HG03280 (cell line): ENCODE data around the gene TVP23A.
A peak's percentile ranks its signal among the peaks of the same experiment; 100 is the strongest.
"Not testable (repeated sequence)": the region's sequence is repeated elsewhere in the genome, so short reads cannot be mapped to it uniquely, and the experiment has no call there.

Experiments
- ATAC-seq: cut with Tn5 transposase; IDR thresholded peaks from one replicate; pipeline ENCODE4 v1.9.1; 2021; ENCODE audit warnings: mild to moderate bottlenecking, moderate library complexity; ENCODE audit not compliant: unreplicated experiment

Gene TVP23A

DNA sequence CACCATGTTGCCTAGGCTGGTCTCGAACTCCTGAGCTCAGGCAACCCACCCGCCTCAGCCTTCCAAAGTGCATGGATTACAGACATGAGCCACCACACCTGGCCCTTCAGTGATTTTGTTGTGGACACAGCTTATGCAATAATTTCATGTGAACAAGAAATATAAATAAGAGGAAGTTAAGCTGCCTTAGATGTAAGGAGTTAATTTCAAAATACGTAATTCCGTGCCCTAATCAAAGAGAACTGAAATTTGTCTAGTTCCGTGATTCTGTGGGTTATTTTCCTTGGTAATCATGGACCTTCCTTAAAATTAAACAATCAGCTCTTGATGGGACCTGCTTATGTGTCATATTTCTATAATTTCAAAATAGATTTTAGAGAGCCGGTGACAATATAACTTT, 11.9 kb downstream of the TVP23A start:
- no peak for ATAC-seq

DNA sequence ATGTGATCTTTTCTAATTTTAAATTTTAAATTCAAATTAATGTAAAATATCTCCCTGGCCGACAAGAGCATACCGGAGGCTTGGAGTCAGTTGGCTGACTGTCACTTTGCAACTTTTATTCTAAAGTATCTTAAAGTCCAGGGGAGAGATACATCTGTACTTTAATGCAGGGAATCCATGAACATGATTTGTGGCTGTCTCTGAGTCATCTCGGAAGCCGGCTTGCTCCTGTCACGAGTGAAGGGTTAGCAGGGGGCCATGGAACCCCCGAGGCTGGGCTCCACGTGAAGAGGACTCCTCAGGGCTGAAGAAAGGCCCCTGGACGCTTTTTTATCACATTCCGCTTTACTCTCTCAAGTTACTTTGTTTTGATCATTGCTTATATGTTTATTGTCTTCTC, 13.3 kb downstream of the TVP23A start:
- no peak for ATAC-seq

DNA sequence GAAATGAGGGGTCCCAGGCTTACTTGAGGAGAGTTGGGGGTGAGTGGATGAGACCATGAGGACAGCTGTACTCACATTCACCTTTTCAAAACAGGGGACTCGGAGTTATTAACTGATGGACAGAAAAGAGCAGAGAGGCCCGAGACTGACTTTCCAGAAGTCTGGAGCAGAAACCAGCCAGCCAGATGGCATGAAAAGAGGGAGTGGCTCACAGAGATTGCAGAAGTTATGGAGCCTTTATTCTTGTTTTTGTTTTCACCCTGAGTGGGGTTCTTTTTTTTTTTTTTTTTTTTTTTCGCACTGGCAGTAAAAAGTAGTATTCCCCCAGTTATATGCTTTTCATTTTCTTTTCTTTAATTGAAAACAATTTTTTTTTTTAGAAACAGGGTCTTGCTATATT, 18.9 kb downstream of the TVP23A start:
- ATAC-seq, result no peak

DNA sequence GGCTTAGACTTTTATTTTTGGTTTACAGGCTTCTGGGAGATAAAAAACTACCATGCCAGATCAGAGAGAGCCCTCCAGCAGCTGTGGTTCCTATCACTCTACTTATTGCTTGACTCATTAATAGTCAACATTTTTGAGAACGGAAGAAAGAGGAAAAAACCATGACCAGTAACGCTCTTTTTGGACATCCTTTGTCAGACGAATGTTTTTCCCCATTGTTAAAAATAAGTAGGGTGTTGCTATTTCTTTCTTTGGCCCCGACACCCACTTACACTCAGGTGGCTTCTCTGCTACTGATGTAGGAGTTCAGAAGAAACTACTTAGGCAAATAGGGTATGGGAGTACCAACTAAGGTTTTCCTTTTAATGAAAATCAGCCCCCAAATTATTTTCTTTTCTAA, 27.5 kb downstream of the TVP23A start:
- ATAC-seq, result no peak

DNA sequence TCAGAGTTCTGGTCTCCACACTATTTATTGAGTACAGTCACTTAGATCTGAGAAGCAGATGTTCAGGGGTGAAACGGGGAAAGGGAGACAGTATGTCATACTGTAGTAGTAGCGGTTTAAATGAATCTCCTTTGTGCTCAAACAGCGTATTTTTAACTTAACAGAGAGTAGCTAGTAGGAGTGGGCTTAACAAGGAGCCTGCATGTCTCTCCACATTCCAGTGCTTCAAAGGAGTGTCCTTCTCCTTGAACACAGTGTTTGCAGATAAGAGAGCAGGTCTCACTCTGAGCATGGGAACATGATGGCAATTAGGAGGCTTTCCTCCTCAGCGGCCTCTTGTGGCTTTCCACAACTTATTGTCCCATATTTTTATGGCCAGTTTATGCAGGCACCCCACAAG, 30.0 kb downstream of the TVP23A start:
- ATAC-seq, result not testable (repeated sequence)

DNA sequence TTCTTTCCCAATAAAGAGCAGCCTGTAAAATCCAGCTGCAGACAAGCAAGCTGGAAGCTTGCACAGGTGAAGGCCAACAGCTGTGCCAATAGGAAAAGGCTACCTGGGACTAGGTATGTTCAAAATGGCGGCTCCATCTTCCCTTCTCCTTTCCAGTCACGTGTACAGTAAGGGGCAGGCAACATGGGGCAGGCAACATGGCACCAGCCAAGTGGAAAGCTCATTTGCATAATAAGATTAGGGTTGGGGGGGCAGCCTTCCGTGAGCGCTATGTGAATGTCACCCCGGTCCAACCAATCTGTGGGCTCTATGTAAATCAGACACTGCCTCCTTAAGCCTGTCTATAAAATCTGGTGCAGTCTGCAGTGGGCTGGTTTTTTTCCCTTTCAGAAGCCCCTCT, 31.3 kb downstream of the TVP23A start:
- no peak for ATAC-seq

DNA sequence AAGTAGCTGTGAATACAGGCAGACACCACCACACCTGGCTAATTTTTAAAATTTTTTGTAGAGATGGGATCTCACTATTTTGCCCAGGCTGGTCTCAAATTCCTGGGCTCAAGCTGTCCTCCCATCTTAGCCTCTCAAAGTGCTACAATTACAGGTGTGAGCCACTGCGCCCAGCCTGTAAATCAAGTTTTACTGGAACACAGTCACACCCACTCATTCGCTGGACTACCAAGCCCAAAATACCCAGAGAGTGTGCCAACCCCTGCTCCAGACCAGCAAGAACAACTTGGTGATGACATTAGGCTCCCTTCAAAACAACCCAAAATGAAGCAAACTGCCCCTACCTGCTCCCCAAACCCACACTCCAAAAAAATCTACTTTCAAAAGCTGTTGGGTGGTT, 36.0 kb downstream of the TVP23A start:
- no peak for ATAC-seq

DNA sequence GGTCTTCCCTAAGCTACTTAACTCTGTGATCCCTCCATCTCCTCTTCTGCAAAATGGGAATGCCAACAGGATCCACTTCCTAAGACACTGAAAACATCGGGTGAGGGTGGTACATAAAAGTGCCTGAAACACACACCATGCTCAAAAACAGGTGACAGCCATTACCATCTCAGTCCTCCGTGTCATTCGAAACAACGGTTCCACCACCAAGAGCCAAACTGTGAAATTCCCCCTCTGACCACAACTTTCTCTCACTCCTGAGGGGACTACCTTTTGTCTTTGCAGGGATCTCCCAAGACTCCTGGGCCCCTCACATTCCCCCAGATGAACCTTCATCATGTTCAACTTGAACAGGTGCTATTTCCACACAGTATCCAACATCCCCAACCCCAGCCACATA, 38.0 kb downstream of the TVP23A start:
- no peak for ATAC-seq

DNA sequence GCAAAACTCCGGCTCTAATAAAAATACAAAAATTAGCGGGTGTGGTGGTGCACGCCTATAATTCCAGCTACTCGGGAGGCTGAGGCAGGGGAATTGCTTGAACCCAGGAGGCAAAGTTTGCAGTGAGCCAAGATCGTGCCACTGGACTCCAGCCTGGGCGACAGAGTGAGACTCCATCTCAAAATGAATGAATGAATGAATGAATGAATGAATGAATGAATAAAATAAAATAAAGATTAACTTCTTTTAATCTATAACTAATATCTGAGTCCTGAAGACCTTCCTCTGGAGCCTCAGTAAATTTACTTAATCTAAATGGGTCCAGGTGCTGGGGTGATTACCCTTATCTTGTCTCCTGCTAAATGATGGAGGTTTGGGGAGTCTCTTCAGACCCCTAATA, 38.7 kb downstream of the TVP23A start:
- ATAC-seq, result not testable (repeated sequence)

DNA sequence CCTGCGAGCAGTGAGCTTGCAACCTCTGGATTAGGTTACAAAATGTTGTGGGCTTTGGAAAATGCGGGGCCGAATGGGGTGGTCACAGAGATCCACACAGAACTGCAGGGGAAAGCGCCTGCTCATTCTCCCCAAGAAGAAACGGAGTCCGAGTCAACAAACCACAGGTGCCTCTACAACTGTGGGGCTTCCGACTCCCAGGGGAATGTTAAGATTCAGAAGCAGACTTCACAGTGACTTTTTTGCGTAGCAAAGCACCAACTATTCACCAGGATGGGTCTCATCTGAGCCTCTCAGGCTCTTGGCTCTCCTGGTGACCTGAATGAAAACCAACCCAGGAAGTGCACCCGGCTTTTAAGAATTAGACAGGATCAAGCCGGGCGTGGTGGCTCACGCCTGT, 41.2 kb downstream of the TVP23A start:
- no peak for ATAC-seq

DNA sequence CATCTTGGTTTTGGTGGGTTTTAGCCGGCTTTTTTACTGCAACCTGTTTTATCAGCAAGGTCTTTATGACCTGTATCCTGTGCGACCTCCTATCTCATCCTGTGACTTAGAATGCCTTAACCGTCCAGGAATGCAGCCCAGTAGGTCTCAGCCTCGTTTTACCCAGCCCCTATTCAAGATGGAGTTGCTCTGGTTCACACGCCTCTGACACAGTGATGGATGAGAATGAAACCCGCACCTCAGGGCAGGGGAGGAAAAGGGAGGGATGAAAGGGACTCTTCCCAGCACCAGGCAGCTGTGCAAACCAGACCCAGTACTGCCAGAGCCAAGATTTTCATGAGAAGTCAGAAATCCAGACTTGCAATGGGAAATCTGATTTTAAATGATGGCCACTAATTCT, 41.7 kb downstream of the TVP23A start:
- ATAC-seq, result not testable (repeated sequence)

DNA sequence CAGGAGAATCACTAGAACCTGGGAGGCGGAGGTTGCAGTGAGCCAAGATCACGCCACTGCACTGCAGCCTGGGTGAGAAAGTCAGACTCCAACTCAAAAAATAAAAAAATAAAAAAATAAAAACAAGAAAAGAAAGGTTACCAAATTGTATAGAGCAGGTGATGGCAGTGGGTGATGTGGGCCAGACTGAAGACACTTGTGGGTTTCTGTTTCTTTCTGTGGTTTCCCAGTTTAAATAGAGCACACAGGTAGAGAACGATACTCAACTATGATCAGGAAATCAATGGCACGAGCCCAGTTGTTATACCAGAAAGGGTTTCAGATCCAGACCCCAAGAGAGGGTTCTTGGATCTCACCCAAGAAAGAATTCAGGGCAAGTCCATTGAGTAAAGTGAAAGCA, 42.3 kb downstream of the TVP23A start:
- ATAC-seq, result peak; percentile 76

DNA sequence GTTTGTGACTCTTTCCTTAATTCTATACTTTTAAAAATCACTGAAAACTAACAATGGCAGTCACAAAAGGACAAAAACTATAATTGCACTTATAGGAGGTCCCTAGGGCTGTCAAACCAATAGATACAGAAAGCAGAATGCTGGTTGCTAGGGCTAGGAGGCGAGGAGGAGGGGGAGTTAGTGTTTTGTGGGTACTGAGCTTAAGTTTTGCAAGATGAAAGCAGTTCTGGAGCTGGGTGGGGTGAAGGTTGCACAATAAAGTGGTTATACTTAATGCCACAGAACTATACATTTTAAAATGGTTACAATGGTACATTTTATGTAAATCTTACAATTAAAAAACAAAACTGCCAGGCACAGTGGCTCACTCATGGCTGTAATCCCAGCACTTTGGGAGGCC, 47.7 kb downstream of the TVP23A start:
- no peak for ATAC-seq

DNA sequence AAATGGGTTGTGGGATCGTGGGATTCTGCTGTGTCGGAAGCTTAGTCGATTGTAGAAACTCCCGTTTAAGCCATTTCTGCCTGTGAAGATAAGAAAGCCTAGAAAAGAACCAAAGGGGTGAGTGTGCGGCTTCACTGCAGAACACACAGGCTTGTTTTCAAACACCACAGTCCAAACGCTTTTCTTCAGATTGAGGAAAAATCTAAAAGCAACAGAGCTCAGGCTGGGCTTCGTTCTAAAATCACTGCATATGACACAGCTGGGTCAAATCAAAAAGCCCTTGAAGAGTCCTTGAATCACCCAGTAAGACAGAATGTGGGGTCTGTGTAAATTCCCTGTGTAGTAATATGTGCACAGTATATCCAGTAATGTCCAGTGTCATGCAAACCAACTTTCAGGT, 49.2 kb downstream of the TVP23A start:
- ATAC-seq, result no peak

DNA sequence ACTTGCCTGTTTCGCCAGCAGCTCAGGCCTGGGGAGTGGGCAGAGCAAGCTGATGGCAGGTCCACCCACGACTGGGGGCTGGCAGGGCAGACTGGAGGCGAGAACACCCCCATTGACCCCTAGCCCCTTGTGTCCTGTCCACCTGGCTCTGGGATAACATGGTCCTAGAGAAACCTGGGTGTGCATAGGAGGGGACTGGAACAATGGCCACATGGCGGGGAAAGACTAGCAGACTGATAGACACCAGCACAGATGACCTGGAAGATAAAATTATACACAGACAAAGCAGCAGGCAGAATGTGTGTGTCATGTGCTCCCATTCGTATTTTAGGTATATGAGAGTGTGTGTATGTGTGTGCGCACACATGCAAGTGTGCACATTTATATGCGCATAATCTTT, 51.5 kb downstream of the TVP23A start:
- ATAC-seq, result no peak

DNA sequence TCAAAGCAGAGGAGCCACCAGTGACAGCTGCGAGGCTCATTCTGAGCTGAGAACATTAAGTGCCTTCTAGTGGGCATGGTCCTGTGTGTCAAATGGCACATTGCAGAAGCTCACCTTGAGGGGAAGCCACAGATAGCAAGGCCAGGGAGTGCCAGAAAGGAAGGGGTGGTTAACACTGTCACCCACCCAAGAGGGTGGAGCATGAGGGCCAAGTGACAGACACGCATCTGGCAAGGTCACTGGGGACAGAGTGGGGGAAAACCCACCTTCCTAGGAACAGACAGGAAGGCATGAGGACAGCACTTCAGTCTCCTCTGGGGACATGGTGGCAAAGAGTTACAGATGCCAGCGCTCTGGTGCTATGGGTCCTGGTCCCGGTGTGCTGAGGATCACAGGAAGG, 52.8 kb downstream of the TVP23A start:
- no peak for ATAC-seq

DNA sequence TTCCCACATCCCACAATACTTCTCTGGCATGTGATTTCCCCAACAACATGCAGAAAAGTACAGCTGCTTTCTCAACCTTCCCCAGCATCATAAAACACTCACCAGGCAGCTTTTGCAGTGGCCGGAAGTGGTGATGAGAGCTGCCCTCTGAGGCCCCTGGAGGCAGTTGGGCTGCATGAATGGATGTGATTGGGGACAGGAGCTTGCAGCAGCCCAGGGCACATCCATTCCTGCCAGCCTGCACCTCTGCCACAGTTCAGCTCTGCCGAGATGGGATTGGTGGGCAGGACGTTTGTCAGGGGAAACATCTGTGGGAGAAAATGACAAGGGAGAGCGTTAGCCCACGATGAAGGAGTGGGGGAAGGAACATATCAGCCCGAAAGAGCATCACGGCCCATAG, 55.1 kb downstream of the TVP23A start:
- no peak for ATAC-seq

DNA sequence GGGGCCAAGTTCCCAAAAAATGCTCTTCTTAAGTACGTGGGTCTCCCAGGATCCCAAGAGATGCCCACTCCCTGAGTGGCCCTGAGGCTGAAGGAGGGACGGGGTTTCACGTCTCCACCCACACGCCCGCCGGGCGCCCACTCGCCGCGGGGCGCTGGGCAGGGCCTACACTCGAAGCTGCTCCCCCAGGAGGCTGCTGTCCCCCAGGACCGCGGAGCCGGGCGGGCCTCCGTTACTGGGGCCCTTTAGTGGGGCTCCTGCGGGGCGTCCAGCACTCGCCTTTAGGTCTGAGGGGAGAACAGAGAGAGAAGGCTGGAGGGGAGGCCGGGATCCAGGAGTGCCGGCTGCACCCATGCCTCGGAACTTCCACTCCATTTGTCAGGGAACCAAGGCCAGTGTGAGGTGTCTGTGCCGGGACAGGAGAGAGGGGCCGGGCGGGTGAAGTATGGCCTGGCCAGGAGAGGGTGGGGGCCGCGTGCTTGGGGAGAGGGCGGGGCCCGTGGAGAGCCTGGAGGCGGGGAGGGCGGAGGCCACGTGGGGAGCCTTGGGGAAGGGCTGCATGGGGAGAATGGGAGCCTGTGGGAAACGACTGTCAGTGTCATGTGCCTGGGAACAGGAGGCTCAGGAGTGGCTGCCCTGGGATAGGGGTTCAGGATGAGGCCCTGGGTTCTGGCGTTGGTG, 56.1 kb downstream of the TVP23A start:
- ATAC-seq, result no peak

DNA sequence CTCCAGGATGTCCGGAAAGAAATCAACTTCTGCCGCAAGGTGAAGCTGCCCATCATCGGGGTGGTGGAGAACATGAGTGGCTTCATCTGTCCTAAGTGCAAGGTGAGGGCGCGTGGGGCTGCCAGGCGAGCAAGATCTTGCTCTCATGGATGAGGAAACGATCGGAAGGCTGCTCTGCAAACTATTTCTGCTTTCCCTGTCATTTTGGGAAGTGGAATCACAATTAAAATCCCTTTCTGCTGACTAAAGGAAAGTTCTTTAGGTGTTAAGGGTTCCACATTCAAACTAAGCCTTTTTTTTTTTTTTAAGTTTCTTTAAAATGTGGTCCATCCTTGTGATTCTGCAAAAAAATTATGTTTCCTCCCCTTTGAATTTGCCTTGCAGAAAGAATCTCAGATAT, 57.2 kb downstream of the TVP23A start:
- ATAC-seq, result no peak

DNA sequence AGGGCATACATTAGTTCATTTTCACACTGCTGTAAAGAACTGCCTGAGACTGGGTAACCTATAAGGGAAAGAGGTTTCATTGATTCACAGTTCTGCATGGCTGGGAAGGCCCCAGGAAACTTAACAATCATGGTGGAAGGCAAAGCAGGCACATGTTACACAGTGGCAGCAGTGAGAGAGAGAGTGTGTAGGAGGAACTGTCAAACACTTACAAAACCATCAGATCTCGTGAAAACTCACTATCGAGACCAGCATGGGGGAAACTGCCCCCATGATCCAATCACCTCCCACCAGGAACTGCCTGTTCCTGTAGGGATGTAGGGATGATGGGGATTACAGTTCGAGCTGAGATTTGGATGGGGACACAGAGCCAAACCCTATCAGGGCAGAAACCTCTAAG, 57.7 kb downstream of the TVP23A start:
- no peak for ATAC-seq

DNA sequence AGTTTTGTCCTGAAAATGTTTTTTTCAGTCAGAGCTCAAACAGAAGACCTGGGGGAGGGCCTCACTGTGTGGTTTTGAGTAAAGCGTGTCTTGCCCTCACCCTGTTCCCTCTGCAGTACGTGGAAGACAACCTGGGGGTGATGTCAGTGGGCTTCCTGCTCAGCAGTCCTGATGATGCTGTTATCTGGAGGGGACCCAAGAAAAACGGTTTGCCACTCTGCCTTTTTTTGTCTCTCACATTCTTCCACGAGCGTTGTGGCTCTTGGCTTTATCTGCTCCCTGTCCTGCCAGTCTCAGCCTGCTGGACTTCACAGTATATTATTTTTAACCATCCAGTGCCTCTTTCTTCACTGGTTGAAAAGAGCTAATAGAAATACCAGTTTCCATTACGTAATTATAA, 62.0 kb downstream of the TVP23A start:
- ATAC-seq, result no peak

DNA sequence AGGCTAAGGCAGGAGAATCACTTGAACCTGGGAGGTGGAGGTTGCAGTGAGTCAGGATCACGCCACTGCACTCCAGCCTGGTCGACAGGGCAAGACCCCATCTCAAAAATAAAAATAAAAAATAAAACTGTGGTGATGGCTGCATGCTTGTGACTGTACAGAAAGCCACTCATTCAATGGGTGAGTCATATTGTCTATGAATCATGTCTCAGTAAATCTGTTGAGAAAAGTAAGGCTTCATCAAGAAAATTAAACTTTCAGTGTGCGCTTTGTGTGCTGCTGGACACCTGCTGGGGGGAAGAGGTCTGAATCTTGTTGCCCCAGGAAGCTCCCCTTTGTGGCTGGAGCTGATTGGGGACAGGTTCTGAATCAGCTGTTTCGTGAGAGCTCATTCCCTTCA, 63.7 kb downstream of the TVP23A start:
- no peak for ATAC-seq

DNA sequence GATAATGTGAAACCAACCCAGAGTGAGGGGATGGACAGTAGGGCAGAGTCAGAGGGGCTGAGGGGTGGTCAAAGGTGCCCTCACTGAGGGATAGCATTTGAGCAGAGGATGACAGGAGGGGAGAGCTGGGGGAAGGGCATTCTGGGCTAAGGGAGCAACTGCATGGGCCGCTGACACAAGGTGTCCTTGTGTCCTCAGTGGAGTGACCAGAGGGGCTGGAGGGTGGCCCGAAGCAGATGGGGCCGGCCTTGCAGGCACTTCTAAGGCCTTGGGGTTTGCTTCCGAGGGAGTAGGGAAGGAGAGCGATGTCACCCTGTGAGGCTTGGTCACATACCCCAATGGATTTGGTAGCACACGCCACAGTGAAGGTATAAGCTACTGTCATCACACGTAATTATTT, 64.9 kb downstream of the TVP23A start:
- no peak for ATAC-seq
